ENCODE data around the gene ADGRG3.

- TF ChIP-seq RAD21 (IDR thresholded peaks at IDR 0.05; ENCODE audit: low read depth) (no peak), EGR1 (IDR thresholded peaks at IDR 0.05; ENCODE audit: low read depth) (no peak), EZH2 (IDR thresholded peaks at IDR 0.05) (no peak), POLR2A (IDR thresholded peaks at IDR 0.05; ENCODE audit: borderline replicate concordance, extremely low read depth, insufficient read depth, insufficient read length) (no peak), CTCF (IDR thresholded peaks at IDR 0.05 in 2 of 3, conservative IDR thresholded peaks at IDR 0.05 in 1 of 3; ENCODE audit: borderline replicate concordance in 1 of 3, insufficient read depth in 1 of 3, low read depth in 2 of 3, low read length in 2 of 3) (no peak), ZFX (IDR thresholded peaks at IDR 0.05) (no peak)
These were observed 20.8 kb upstream of the ADGRG3 start for GRCh38 chr16:57647136-57647875.

Data from HCT116 (cell line).